ENCODE results near the gene ARL14EPL. TPM values are rescaled to one million over a fixed set of nuclear protein-coding genes. Genes with fewer than 3 reads are reported as not detected.
A peak's percentile ranks its signal among the peaks of the same experiment; 100 is the strongest.
"Not testable (repeated sequence)": the region's sequence is repeated elsewhere in the genome, so short reads cannot be mapped to it uniquely, and the experiment has no call there.

The ARL14EPL gene
- total RNA-seq, 1 donor from 2014 or later: not detected

GRCh38 chr5:116068028-116068632 lies 35.9 kb downstream of the ARL14EPL start:
- H3K4me3 Mint-ChIP-seq: no peak overlapping the region
- peaks cover 43% of the 10 kb centered on the region for H3K27me3 Mint-ChIP-seq (ENCODE audit: insufficient read depth)
- no peak overlapping the region for H3K27ac Mint-ChIP-seq
- H3K36me3 Mint-ChIP-seq (ENCODE audit: low read depth): no peaks in the 10 kb centered on the region
- H3K4me1 Mint-ChIP-seq (ENCODE audit: low read depth): no peaks in the 10 kb centered on the region
- no peaks in the 10 kb centered on the region for H3K9me3 Mint-ChIP-seq
- intact Hi-C loops (cut with micrococcal nuclease): loop anchor here (1.0 to 5.0 kb wide), 4 partner anchors 227 to 756 kb away; partner anchors contain the start of genes AP3S1 and ATG12
- DNase-seq (ENCODE audit: low spot score): peak; percentile 9

GRCh38 chr5:116071211-116071610 lies 38.9 kb downstream of the ARL14EPL start:
- H3K4me3 Mint-ChIP-seq: no peak overlapping the region
- no peaks in the 10 kb centered on the region for H3K36me3 Mint-ChIP-seq (ENCODE audit: low read depth)
- peaks cover 42% of the 10 kb centered on the region for H3K27me3 Mint-ChIP-seq (ENCODE audit: insufficient read depth)
- peaks cover 3% of the 10 kb centered on the region for H3K4me1 Mint-ChIP-seq (ENCODE audit: low read depth)
- no peaks in the 10 kb centered on the region for H3K9me3 Mint-ChIP-seq
- intact Hi-C loops (cut with micrococcal nuclease): no loop called here
- no peak for DNase-seq (ENCODE audit: low spot score)
- H3K27ac Mint-ChIP-seq: no peak overlapping the region

GRCh38 chr5:116075191-116075831 lies 43.0 kb downstream of the ARL14EPL start:
- H3K9me3 Mint-ChIP-seq: no peaks in the 10 kb centered on the region
- H3K4me3 Mint-ChIP-seq: no peak overlapping the region
- H3K27ac Mint-ChIP-seq: no peak overlapping the region
- intact Hi-C loops (cut with micrococcal nuclease): no loop called here
- no peaks in the 10 kb centered on the region for H3K36me3 Mint-ChIP-seq (ENCODE audit: low read depth)
- no peak for DNase-seq (ENCODE audit: low spot score)
- peaks cover 13% of the 10 kb centered on the region for H3K4me1 Mint-ChIP-seq (ENCODE audit: low read depth)
- H3K27me3 Mint-ChIP-seq (ENCODE audit: insufficient read depth): peaks cover 20% of the 10 kb centered on the region

GRCh38 chr5:116076496-116076895 lies 44.2 kb downstream of the ARL14EPL start:
- no peak overlapping the region for H3K4me3 Mint-ChIP-seq
- no peaks in the 10 kb centered on the region for H3K36me3 Mint-ChIP-seq (ENCODE audit: low read depth)
- peaks cover 13% of the 10 kb centered on the region for H3K27me3 Mint-ChIP-seq (ENCODE audit: insufficient read depth)
- peaks cover 13% of the 10 kb centered on the region for H3K4me1 Mint-ChIP-seq (ENCODE audit: low read depth)
- DNase-seq (ENCODE audit: low spot score): no peak
- no peaks in the 10 kb centered on the region for H3K9me3 Mint-ChIP-seq
- intact Hi-C loops (cut with micrococcal nuclease): no loop called here
- no peak overlapping the region for H3K27ac Mint-ChIP-seq

GRCh38 chr5:116078199-116078598 lies 45.9 kb downstream of the ARL14EPL start:
- Mint-ChIP-seq H3K27me3 (ENCODE audit: insufficient read depth) (peaks cover 9% of the 10 kb centered on the region), H3K4me3 (no peak overlapping the region), H3K36me3 (ENCODE audit: low read depth) (no peaks in the 10 kb centered on the region), H3K4me1 (ENCODE audit: low read depth) (peaks cover 13% of the 10 kb centered on the region), H3K27ac (no peak overlapping the region), H3K9me3 (no peaks in the 10 kb centered on the region)
- intact Hi-C loops (cut with micrococcal nuclease): no loop called here
- DNase-seq (ENCODE audit: low spot score): no peak

- peaks cover 30% of the 10 kb centered on the region for H3K4me1 Mint-ChIP-seq (ENCODE audit: low read depth)
- peaks cover 17% of the 10 kb centered on the region for H3K36me3 Mint-ChIP-seq (ENCODE audit: low read depth)
- peak; percentile 8 for DNase-seq (ENCODE audit: low spot score)
- peak overlapping the region; percentile 89 for H3K4me3 Mint-ChIP-seq
- H3K9me3 Mint-ChIP-seq: no peaks in the 10 kb centered on the region
- H3K27me3 Mint-ChIP-seq (ENCODE audit: insufficient read depth): peaks cover 4% of the 10 kb centered on the region
- intact Hi-C loops (cut with micrococcal nuclease): loop anchor here (2.0 to 10.0 kb wide), 3 partner anchors 539 to 909 kb away; partner anchors contain the start of genes FEM1C and PGGT1B
- peak overlapping the region; percentile 43 for H3K27ac Mint-ChIP-seq
Observed at GRCh38 chr5:116084287-116084691, 52.0 kb downstream of the ARL14EPL start.

GRCh38 chr5:116084871-116085715 lies 52.8 kb downstream of the ARL14EPL start, which contains the start of gene COMMD10:
Gene COMMD10, plus strand, starts transcription at chr5:116085025.
- H3K4me3 Mint-ChIP-seq: peak within 1 kb of the TSS; percentile 89

GRCh38 chr5:116086309-116086708 lies 54.0 kb downstream of the ARL14EPL start:
- intact Hi-C loops (cut with micrococcal nuclease): loop anchor here (5.0 to 10.0 kb wide), 2 partner anchors 459 to 912 kb away; partner anchors contain the start of gene TMED7

More at GRCh38 chr5:116084871-116085715, 52.8 kb downstream of the ARL14EPL start, which contains the start of gene COMMD10:
- intact Hi-C loops (cut with micrococcal nuclease): loop anchor here (1.0 to 10.0 kb wide), 5 partner anchors 244 to 910 kb away; partner anchors contain the start of genes AP3S1, ATG12, FEM1C and PGGT1B
- Mint-ChIP-seq H3K36me3 (ENCODE audit: low read depth) (peaks cover 19% of the 10 kb centered on the region), H3K27ac (peak within 1 kb of the TSS; percentile 86), H3K27me3 (ENCODE audit: insufficient read depth) (peaks cover 4% of the 10 kb centered on the region), H3K9me3 (no peaks in the 10 kb centered on the region), H3K4me1 (ENCODE audit: low read depth) (peaks cover 30% of the 10 kb centered on the region)
- peak; percentile 72 for DNase-seq (ENCODE audit: low spot score)

GRCh38 chr5:116088062-116088461 lies 55.8 kb downstream of the ARL14EPL start:
- no peak overlapping the region for H3K4me3 Mint-ChIP-seq
- peaks cover 4% of the 10 kb centered on the region for H3K27me3 Mint-ChIP-seq (ENCODE audit: insufficient read depth)
- DNase-seq (ENCODE audit: low spot score): no peak
- peaks cover 26% of the 10 kb centered on the region for H3K36me3 Mint-ChIP-seq (ENCODE audit: low read depth)
- H3K27ac Mint-ChIP-seq: no peak overlapping the region
- intact Hi-C loops (cut with micrococcal nuclease): loop anchor here (5.0 to 10.0 kb wide), 2 partner anchors 461 to 913 kb away; partner anchors contain the start of gene TMED7
- H3K9me3 Mint-ChIP-seq: no peaks in the 10 kb centered on the region
- peaks cover 30% of the 10 kb centered on the region for H3K4me1 Mint-ChIP-seq (ENCODE audit: low read depth)

More at GRCh38 chr5:116086309-116086708, 54.0 kb downstream of the ARL14EPL start:
- Mint-ChIP-seq H3K4me1 (ENCODE audit: low read depth) (peaks cover 30% of the 10 kb centered on the region), H3K27ac (peak overlapping the region; percentile 69), H3K4me3 (peak overlapping the region; percentile 89), H3K36me3 (ENCODE audit: low read depth) (peaks cover 21% of the 10 kb centered on the region)
- not testable (repeated sequence) for H3K9me3 Mint-ChIP-seq; DNase-seq (ENCODE audit: low spot score); H3K27me3 Mint-ChIP-seq (ENCODE audit: insufficient read depth)

- no peak for DNase-seq (ENCODE audit: low spot score)
- H3K27me3 Mint-ChIP-seq (ENCODE audit: insufficient read depth): no peaks in the 10 kb centered on the region
- intact Hi-C loops (cut with micrococcal nuclease): no loop called here
- peaks cover 20% of the 10 kb centered on the region for H3K4me1 Mint-ChIP-seq (ENCODE audit: low read depth)
- H3K36me3 Mint-ChIP-seq (ENCODE audit: low read depth): peaks cover 36% of the 10 kb centered on the region
- H3K27ac Mint-ChIP-seq: no peak overlapping the region
- H3K4me3 Mint-ChIP-seq: no peak overlapping the region
- H3K9me3 Mint-ChIP-seq: no peaks in the 10 kb centered on the region
Observed at GRCh38 chr5:116090302-116090701, 58.0 kb downstream of the ARL14EPL start.

- Mint-ChIP-seq H3K27ac (no peak overlapping the region), H3K36me3 (ENCODE audit: low read depth) (peaks cover 38% of the 10 kb centered on the region), H3K27me3 (ENCODE audit: insufficient read depth) (no peaks in the 10 kb centered on the region), H3K4me1 (ENCODE audit: low read depth) (peaks cover 10% of the 10 kb centered on the region), H3K9me3 (no peaks in the 10 kb centered on the region), H3K4me3 (no peak overlapping the region)
- no peak for DNase-seq (ENCODE audit: low spot score)
- intact Hi-C loops (cut with micrococcal nuclease): no loop called here
Observed at GRCh38 chr5:116091416-116091815, 59.1 kb downstream of the ARL14EPL start.

- H3K36me3 Mint-ChIP-seq (ENCODE audit: low read depth): peaks cover 45% of the 10 kb centered on the region
- intact Hi-C loops (cut with micrococcal nuclease): no loop called here
- no peak for DNase-seq (ENCODE audit: low spot score)
- no peaks in the 10 kb centered on the region for H3K27me3 Mint-ChIP-seq (ENCODE audit: insufficient read depth)
- H3K4me1 Mint-ChIP-seq (ENCODE audit: low read depth): no peaks in the 10 kb centered on the region
- no peak overlapping the region for H3K27ac Mint-ChIP-seq
- H3K9me3 Mint-ChIP-seq: peaks cover 4% of the 10 kb centered on the region
- H3K4me3 Mint-ChIP-seq: no peak overlapping the region
Observed at GRCh38 chr5:116097301-116097700, 65.0 kb downstream of the ARL14EPL start.
